ENCODE results near the gene USP3.

DNA sequence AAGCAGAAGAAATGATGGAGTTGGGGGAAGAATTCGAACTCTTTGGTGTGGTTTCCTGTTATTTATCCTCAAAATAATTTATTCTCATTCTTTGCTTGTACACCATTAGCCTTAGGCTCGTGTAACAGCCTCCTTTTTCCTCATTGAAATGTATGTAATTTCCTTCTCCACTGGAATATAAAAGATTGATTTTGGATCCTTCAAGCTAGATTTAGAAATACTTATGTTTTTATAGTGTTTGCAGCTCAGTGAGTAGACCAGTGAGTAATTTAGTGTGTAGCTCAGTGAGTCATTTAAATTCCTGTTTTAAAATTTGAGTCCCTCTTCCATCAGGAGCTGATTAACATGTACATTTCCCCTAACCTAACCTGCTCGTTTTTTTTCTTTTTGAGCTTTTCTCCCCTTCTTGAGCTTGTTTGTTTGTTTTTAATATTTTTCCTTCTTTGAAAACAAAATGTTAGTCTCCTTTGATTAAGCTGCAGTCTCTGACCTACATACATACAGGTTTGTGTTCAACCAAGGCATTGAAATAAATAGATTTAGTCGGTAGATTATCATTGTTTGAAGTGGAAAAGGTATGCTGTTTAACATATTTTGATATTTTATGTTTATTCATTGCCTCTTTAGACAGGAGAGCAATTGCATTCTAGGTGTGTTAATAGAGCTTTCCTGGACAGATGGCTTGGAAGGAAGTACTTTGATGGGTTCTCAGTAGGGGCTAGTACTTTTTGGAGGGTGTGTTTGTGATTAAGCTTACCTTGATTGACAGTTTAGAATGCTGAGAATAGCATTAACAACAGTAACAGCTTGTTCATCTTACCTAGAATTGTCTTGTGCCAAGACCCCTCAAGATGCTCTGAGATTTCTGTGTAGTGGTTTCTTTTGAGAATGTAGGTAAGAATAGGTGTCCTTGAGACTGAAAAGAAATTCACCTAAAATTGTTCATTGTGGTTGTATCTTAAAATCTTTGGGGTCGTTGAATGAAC lies 5.9 kb downstream of the USP3 start:
- TF ChIP-seq POLR2A (IDR thresholded peaks at IDR 0.05) (no peak), POLR2AphosphoS5 (IDR thresholded peaks at IDR 0.05; ENCODE audit: insufficient read depth in 1 of 2, low read depth in 1 of 2) (peak in 1 of 2 donors; percentile 76)
- TF ChIP-seq, protein P1, sequence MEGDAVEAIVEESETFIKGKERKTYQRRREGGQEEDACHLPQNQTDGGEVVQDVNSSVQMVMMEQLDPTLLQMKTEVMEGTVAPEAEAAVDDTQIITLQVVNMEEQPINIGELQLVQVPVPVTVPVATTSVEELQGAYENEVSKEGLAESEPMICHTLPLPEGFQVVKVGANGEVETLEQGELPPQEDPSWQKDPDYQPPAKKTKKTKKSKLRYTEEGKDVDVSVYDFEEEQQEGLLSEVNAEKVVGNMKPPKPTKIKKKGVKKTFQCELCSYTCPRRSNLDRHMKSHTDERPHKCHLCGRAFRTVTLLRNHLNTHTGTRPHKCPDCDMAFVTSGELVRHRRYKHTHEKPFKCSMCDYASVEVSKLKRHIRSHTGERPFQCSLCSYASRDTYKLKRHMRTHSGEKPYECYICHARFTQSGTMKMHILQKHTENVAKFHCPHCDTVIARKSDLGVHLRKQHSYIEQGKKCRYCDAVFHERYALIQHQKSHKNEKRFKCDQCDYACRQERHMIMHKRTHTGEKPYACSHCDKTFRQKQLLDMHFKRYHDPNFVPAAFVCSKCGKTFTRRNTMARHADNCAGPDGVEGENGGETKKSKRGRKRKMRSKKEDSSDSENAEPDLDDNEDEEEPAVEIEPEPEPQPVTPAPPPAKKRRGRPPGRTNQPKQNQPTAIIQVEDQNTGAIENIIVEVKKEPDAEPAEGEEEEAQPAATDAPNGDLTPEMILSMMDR (IDR thresholded peaks at IDR 0.05) = no peak
